ENCODE data around the gene STARD7.

Gene STARD7

GRCh38 chr2:96197546-96198255, 10.9 kb downstream of the STARD7 start:
- no peak for DNase-seq (ENCODE audit: low spot score)

DNA sequence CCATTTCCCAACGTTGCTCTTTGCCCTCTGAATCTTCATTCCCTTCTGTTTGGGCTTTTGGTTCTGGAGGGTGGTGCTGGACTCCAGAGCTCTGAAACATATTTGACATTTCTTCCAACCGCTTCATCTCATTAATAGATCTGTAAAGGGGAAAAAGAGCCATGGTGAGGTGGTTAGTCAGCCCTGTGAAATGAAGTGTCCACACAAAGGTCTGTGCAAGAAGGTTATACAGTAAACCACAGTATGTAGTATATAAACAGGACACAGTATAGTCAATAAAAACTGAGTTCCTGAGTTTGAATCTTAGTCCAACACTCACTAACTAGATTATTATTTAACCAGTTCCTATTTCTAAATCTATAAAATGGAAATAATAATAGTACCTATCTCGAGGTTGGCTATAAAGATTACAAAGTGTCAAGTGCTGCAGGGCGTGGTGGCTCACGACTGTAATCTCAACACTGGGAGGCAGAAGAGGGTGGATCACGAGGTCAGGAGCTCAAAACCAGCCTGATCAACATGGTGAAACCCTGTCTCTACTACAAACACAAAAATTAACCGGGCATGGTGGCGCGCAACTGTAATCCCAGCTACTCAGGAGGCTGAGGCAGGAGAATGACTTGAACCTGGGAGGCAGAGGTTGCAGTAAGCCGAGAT, 13.1 kb downstream of the STARD7 start:
- DNase-seq (ENCODE audit: low spot score): no peak

DNA sequence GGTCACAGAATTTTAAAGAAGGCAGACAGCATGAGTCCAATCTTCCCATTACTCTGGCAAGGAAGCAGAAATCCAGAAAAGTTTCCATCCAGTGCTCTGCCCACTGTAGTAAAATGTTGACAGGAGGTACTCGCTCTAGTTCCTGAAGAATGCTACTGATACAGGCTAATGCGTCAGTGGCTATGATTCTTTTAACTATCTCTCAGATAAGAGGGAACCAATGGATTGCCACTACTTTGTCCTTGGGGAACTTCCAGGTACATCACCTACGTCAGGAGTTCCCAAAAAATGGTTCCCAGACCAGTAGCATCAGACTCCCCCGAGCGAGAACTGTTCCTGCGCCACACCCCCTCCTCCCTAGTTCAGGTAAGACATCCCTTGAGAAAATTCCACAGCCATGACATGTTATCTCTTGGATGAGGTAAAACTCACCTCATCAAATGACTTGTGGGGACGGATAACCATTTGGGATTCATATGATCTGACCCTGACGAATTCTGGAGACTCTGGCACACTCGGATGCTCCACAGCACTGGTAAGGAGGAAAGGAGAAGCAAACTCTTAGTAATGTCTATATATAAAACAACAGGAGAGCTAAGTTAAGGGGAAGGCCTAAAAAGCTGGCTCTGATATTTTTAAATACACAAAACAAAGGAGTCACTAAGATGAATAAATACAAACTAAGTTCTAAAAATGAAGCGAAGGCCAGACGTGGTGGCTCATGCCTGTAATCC, 16.5 kb downstream of the STARD7 start:
- DNase-seq (ENCODE audit: low spot score): no peak

- no peak for DNase-seq (ENCODE audit: low spot score)
These were observed 19.7 kb downstream of the STARD7 start for GRCh38 chr2:96188821-96189526.

DNA sequence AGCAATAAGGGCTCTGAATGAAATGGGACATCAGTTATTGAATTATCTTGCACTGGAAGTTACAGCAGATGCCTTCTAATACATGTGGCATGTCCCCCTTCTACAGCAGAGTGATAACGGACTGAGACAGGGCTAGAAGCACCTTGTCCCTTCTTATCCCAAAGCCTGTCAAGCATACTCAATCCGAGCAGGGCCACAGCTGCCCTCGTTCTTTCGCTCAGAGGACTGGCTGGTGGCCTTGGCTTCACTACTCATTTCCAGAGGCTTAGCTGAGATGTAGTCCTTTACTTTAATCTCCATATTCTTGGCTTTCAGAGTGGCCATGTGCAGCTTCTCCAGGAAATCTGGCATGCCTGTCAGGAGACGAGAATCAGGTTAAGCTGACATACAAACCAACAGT, 22.1 kb downstream of the STARD7 start:
- DNase-seq (ENCODE audit: low spot score): no peak

GRCh38 chr2:96185516-96185915, 23.1 kb downstream of the STARD7 start:
- no peak for DNase-seq (ENCODE audit: low spot score)

DNA sequence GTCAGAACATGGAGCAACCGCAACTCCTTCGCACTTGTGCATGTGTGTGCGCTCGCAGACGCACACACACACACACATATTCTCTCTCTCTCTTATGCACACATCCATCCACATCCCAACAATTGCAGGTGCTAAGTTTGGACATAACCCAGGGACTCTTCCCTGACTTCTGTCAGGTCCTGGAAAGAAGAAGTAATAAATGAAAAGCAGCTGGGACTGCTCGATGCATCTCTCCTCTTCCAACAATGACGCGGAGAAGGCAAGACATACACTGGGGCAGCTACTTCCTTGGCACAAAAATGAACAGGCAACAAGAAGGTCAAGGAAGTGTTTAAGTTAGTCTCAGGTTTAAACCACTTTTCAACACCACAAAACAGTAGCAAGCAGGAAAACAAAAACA, 23.6 kb downstream of the STARD7 start:
- DNase-seq (ENCODE audit: low spot score): no peak

DNA sequence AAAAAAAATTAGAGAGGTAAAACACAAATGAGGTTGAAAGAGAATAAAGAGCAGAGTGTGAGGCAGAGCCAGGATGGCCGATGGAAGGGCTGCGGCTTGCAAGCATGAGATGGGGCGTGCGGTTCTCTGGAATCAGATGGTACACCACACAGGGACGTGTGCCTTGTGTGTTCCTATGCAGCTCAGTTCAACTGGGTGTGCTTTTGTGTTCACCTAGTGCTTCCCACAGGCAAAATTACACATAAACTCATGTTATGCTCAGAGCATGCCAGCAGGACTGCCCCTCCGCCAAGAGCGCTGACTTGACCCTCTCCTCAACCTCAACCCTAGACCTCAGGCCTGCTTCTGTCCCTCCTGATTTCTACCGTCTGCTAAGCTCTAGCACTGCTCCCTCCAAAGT, 24.4 kb downstream of the STARD7 start:
- DNase-seq (ENCODE audit: low spot score): no peak

DNA sequence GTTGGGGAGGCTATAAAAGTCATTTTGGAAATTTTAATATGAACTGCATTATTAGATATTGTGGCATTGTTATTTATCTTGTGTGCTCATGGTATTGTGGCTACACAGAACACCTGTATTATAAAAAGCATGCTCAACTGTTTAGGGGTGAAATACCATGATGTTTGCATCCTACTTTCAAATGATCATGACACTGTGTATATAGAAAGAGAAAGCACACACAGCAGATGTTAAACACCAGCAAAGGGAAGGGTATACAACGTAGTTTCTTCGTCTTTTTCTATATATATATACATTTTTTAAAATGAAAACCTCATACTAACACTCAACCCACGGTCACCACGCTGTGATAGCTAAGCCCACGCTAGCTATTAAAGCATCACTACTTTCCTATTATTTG, 27.1 kb downstream of the STARD7 start:
- no peak for DNase-seq (ENCODE audit: low spot score)

GRCh38 chr2:96180521-96180920, 28.1 kb downstream of the STARD7 start:
- no peak for DNase-seq (ENCODE audit: low spot score)

GRCh38 chr2:96180002-96180401, 28.6 kb downstream of the STARD7 start:
- no peak for DNase-seq (ENCODE audit: low spot score)

DNA sequence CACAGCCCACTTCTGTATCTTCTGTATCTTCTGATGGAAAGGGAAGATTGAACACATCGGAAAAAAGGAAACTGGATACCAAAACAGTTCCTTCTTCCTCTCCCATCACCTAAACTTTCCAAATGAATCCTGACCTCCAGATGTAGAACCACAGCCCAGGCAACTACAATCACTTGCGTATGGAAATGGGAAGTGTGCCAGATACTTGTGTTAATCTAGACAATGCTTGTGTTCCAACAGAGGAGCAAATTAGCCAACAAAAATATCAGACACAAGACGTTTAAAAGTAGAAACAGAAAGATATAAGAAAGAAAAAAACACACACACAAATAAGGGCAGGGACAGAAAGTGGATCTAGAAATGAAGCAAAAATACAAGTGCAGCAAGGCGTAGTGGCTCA, 32.0 kb downstream of the STARD7 start:
- no peak for DNase-seq (ENCODE audit: low spot score)

GRCh38 chr2:96175951-96176350, 32.7 kb downstream of the STARD7 start:
- DNase-seq (ENCODE audit: low spot score): no peak

GRCh38 chr2:96174251-96175144, 34.1 kb downstream of the STARD7 start:
- peak; percentile 85 for DNase-seq (ENCODE audit: low spot score)

- no peak for DNase-seq (ENCODE audit: low spot score)
These were observed 36.8 kb downstream of the STARD7 start for GRCh38 chr2:96171831-96172230.

DNA sequence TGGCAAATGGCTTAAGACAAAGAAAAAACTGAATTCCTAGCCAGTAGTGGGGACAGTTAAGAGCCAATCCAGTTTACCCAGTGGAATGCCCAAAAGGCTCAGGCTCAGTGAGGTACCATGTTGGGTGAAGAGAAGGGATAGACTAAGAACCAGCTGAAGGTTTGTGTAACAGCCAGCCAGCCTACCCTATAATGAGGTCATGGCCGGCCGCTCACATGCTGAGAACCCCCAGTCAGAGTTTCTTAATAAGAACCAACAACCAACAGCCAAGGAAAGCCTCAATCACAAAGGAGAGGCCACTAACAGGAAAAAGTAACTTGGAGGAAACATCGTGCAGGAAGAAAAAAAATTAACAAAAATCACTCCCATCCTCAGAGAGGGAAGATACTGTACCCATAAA, 38.0 kb downstream of the STARD7 start:
- DNase-seq (ENCODE audit: low spot score): no peak

DNA sequence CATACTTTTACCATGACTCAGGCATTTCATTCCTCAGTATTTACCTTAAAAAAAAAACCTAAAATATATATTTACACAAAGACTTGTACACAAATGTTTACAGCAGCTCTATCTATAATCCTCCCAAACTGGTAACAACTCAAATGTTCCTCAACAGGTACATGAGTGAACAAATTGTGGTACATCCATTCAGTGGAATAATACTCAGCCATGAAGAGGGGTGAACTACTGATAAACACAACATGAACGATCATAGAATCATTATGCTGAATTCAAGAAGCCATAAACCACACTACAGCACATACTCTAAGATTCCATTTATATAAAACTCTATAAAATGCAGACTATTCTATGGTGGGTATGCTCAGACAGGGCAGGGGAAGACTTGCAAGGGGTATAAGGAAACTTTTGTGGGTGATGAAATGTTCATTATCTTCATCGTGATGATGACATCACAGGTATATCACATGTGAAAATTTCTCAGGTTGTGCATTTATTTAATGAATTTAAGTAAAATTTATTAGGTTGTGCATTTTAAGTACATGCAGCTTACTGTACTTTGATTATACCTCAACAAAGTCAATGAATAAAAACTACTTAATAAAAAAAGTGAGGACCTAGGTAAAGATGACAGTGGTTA, 38.6 kb downstream of the STARD7 start:
- DNase-seq (ENCODE audit: low spot score): no peak

- no peak for DNase-seq (ENCODE audit: low spot score)
These were observed 41.1 kb downstream of the STARD7 start for GRCh38 chr2:96167407-96168013.

DNA sequence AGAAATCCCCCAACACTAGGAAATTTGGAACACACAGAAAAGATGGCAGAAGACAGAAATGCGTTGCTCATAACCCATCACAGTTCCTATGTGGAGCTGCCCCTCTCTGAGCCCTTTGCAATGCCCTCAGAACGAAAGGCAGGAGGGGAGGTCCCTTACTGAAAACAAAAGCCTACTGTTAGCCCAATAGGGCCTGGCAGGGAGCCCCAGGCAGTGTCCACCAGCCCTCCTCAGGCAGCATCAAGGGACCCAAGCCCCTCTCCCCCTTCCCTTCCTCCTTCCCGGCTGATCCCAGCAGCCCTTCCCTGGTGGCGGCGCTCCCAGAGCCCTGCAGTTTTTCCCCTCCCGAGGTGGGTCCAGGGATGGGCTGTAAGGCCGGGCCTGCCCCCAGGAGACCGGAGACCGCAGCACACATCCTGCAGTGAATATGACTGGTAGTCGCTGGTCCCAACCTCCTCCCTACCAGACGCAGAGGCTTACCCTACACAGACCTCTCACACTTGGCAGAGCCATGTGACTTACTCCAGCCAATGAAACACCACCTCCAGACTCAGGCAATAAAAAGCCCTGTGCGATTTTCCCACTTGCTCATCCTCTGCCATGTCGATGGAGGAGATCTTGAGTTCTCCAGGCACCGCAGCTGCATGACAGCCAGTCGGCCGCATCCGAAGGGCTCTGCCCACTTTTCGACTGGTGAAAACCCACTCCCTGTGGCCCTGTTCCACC, 44.0 kb downstream of the STARD7 start:
- peak; percentile 89 for DNase-seq (ENCODE audit: low spot score)
